Measurements from ENCODE around the gene TBP.

Gene TBP

DNA sequence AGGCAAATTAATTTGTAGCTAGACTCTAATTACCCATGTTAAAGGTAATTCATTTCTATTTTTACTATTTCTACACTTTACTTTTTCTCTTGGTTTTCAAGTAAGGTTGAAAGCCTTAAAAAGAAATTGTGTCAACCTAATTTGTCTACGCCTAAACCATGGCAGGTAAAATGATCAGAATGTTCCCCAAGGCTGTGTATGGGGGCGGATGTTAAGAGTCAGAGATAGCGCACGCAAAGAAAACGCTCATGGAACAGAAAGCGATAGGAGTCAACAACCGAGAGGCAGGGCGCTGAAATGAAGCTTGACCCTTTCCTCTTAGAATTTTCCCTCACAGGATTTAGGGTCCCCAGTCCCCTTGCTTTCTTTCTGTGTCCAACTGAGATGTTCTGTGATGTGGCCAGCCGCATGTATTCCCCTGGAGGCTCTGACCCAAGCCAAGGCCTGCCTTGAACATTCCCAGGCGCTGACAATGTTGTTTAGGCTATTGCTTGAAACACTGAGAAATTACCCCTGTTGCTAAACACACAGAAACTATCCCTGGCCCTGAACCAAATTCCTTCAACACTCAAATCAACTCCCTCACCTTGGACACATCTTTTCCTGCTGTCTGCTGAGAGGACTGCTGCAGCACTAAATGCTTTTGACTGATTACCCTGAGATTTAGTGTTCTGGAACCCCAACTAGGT lies 12.0 kb upstream of the TBP start:
- peaks cover 94% of the 10 kb centered on the region for H3K36me3 ChIP-seq
- H3K4me3 ChIP-seq (ENCODE audit: low read depth in 1 of 2, low read length in 1 of 2) = no peak overlapping the region
- H3K27ac ChIP-seq = no peak overlapping the region
- H3K9me3 ChIP-seq = no peaks in the 10 kb centered on the region
- TF ChIP-seq, protein P1, sequence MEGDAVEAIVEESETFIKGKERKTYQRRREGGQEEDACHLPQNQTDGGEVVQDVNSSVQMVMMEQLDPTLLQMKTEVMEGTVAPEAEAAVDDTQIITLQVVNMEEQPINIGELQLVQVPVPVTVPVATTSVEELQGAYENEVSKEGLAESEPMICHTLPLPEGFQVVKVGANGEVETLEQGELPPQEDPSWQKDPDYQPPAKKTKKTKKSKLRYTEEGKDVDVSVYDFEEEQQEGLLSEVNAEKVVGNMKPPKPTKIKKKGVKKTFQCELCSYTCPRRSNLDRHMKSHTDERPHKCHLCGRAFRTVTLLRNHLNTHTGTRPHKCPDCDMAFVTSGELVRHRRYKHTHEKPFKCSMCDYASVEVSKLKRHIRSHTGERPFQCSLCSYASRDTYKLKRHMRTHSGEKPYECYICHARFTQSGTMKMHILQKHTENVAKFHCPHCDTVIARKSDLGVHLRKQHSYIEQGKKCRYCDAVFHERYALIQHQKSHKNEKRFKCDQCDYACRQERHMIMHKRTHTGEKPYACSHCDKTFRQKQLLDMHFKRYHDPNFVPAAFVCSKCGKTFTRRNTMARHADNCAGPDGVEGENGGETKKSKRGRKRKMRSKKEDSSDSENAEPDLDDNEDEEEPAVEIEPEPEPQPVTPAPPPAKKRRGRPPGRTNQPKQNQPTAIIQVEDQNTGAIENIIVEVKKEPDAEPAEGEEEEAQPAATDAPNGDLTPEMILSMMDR (IDR thresholded peaks at IDR 0.05) = no peak
- no peaks in the 10 kb centered on the region for H3K27me3 ChIP-seq
- no peaks in the 10 kb centered on the region for H3K4me1 ChIP-seq (ENCODE audit: control insufficient read depth in 1 of 2, insufficient read depth in 1 of 2, low read depth in 1 of 2, low read length in 1 of 2)

DNA sequence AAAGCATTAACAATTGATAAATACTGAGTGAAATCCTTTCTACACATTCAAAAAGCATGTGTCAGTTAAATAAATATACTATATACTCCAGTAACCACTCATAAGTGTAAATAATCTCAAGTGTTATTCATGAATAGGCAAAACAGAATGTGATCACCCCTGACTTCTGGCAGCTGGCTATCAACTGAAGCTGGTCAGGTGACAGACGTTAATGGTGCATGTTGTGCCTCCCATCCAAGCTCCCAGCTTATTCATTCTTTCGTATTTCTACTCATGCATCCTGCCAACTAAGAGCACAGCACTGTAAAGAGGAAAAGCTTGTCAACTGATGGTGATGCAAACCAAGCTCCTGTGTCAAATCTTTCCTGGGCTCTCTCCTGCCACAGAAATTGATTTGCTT lies 8.8 kb upstream of the TBP start:
- TF ChIP-seq, protein P1 (IDR thresholded peaks at IDR 0.05) = no peak
- Histone ChIP-seq H3K4me1 (ENCODE audit: control insufficient read depth in 1 of 2, insufficient read depth in 1 of 2, low read depth in 1 of 2, low read length in 1 of 2) (no peaks in the 10 kb centered on the region), H3K36me3 (peaks cover 77% of the 10 kb centered on the region), H3K27me3 (no peaks in the 10 kb centered on the region), H3K27ac (no peak overlapping the region), H3K9me3 (no peaks in the 10 kb centered on the region), H3K4me3 (ENCODE audit: low read depth in 1 of 2, low read length in 1 of 2) (no peak overlapping the region)

DNA sequence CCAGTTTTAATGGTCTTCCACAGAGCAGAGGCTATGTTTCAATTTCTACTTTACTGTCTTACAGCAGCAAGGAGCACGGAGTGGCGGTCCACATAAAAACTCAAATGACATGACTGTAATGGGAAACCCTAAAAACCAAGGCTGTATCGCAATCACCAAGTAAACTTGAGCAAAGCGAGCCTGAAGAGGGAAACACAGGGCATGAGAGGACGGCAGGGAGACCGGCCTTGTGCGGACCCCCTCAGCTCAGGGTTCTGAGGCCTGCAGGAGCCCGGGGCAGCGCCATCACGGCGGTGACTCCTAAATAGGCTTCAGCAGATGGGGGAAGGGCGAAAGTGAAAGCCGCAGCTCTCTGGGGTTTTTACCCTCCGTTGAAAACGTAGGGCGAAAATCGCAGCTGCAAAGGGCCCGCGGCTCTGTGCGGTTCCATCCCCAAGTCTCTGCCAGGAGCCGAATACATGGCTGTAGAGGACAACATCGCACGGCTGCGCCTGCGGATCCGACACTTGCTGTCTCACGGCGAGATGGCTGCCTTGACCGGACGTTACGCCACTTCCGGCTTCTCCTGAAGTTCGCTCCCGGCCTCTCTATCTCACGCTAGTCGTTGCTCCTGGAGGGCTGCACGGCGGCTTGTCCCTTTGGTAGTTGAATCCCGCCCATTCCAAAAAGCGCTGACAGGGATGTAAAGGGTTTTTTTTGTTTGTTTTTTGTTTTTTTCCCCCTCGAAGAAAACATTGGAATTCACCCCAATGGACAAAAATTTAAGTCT lies 1.2 kb upstream of the TBP start, which contains the start of gene PSMB1:
Gene PSMB1, minus strand, starts transcription at position 543 of the 769 bp plus-strand sequence. Its CDS starts 65 bp downstream, at position 478.
- peaks cover 12% of the 10 kb centered on the region for H3K36me3 ChIP-seq
- peak within 1 kb of the TSS; percentile 85 to 87 for H3K4me3 ChIP-seq (ENCODE audit: low read depth in 1 of 2, low read length in 1 of 2)
- peaks cover 27 to 30% of the 10 kb centered on the region in 2 experiments for H3K4me1 ChIP-seq (ENCODE audit: control insufficient read depth in 1 of 2, insufficient read depth in 1 of 2, low read depth in 1 of 2, low read length in 1 of 2)
- peak within 1 kb of the TSS; percentile 94 for H3K27ac ChIP-seq
- TF ChIP-seq, protein P1 (IDR thresholded peaks at IDR 0.05) = peak; percentile 14
- no peaks in the 10 kb centered on the region for H3K27me3 ChIP-seq
- H3K9me3 ChIP-seq = no peaks in the 10 kb centered on the region

DNA sequence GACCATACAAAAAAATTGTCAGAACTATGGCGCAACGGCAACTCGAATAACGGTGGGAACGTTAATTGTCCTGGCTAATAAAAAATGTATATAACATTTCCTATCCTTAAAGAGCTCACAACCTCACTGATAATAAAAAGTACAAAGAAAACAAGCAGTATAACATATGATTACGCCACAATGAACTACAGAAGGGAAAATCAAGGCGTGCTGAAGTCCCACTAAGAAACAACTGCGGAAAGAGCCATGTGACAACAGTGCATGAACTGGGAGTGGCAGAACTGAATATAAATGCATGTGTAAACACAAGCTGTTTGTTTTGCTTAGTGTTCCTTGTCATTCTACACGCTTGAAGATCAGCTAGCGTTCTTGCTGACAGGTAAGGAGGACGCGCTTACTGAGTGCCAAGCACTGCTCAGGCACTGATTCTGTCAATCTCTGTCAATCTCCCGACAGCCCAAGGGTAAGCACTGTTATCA lies 596 bp upstream of the TBP start:
- Histone ChIP-seq H3K9me3 (no peaks in the 10 kb centered on the region), H3K4me1 (ENCODE audit: control insufficient read depth in 1 of 2, insufficient read depth in 1 of 2, low read depth in 1 of 2, low read length in 1 of 2) (peaks cover 27 to 30% of the 10 kb centered on the region in 2 experiments), H3K36me3 (peaks cover 9% of the 10 kb centered on the region), H3K4me3 (ENCODE audit: low read depth in 1 of 2, low read length in 1 of 2) (peak overlapping the region; percentile 85 to 87), H3K27ac (peak overlapping the region; percentile 94), H3K27me3 (no peaks in the 10 kb centered on the region)
- TF ChIP-seq, protein P1 (IDR thresholded peaks at IDR 0.05) = no peak

DNA sequence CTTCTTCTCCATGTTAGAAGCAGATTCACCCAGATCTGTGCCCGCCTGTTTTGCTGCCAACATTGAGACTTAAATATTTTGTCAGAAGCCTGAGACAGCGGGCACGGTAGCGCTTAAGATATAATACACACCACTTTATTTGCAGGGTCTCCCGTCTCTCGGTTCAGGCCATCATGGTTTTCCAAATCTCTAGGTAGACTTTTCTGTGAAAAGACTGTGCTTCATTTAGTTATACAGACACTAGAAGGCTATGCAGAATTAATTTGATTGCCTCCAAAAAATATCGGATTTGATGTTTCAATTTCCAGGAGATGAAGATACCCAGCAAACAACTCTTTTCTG lies 598 bp downstream of the TBP start:
- H3K4me1 ChIP-seq (ENCODE audit: control insufficient read depth in 1 of 2, insufficient read depth in 1 of 2, low read depth in 1 of 2, low read length in 1 of 2) = peaks cover 27 to 30% of the 10 kb centered on the region in 2 experiments
- peak overlapping the region; percentile 85 to 87 for H3K4me3 ChIP-seq (ENCODE audit: low read depth in 1 of 2, low read length in 1 of 2)
- no peaks in the 10 kb centered on the region for H3K27me3 ChIP-seq
- H3K9me3 ChIP-seq = no peaks in the 10 kb centered on the region
- TF ChIP-seq, protein P1 (IDR thresholded peaks at IDR 0.05) = no peak
- peak overlapping the region; percentile 94 for H3K27ac ChIP-seq
- peaks cover 19% of the 10 kb centered on the region for H3K36me3 ChIP-seq

Measured in neutrophil (primary cell).